Tibial artery (tissue), 4 donors: ENCODE data around the gene OR4N2.
A peak's percentile ranks its signal among the peaks of the same experiment; 100 is the strongest.

Experiments
- DNase-seq, 2 donors: peaks; one replicate each; pipeline ENCODE4 v3.0.0-alpha.2; 2019
- H3K27ac ChIP-seq, 2 donors: fragments of 200-600 bp; sonication (generic) in 1 of 2; 1 replicate in 1 of 2; 2 replicates in 1 of 2; pipeline ENCODE4 v1.5.1; 2018 to 2019; ENCODE audit warnings: mild to moderate bottlenecking in 1 of 2
- H3K27me3 ChIP-seq, 2 donors: fragments of 200-600 bp; sonication (generic) in 1 of 2; one replicate each; pipeline versions ENCODE4 v1.5.1 to v1.6.0; 2016 to 2019
- H3K36me3 ChIP-seq, 3 donors: fragments of 200-600 bp; sonication (generic) in 2 of 3; one replicate each; pipeline ENCODE4 v1.5.1; 2016 to 2019; ENCODE audit warnings: mild to moderate bottlenecking in 2 of 3
- H3K4me1 ChIP-seq, 4 donors: fragments of 200-600 bp; sonication (generic) in 2 of 4; 1 replicate in 3 of 4; 2 replicates in 1 of 4; pipeline ENCODE4 v1.5.1; 2016 to 2019
- H3K4me3 ChIP-seq, 2 donors: fragments of 200-600 bp; sonication (generic) in 1 of 2; 1 replicate in 1 of 2; 2 replicates in 1 of 2; pipeline ENCODE4 v1.5.1; 2018 to 2019; ENCODE audit warnings: mild to moderate bottlenecking in 2 of 2
- H3K9me3 ChIP-seq, 3 donors: fragments of 200-600 bp; sonication (generic) in 1 of 3; one replicate each; pipeline ENCODE4 v1.5.1; 2016 to 2019
- CTCF ChIP-seq, 2 experiments: fragments of 200-600 bp in 1 of 2; fragments of 450-650 bp in 1 of 2; IDR thresholded peaks; one replicate each; pipeline ENCODE4 v1.5.1; 2017 to 2019; ENCODE audit warnings: antibody characterized with exemption in 2 of 2, mild to moderate bottlenecking in 1 of 2, moderate library complexity in 1 of 2
- intact Hi-C: fragments of 100-400 bp; cut with DNase I; formaldehyde crosslinking; loops from one replicate; pipeline ENCODE4 v1.15.0; 2023; ENCODE audit warnings: low total_unique reads

Gene OR4N2

GRCh38 chr14:19873178-19873577 is 69.6 kb downstream of the OR4N2 start:
- Histone ChIP-seq H3K27me3 (no peaks in the 10 kb centered on the region), H3K36me3 (no peaks in the 10 kb centered on the region), H3K4me1 (peaks cover 0 to 3% (median 0%) of the 10 kb centered on the region in 4 donors), H3K9me3 (no peaks in the 10 kb centered on the region), H3K27ac (no peak overlapping the region), H3K4me3 (no peak overlapping the region)
- no peak for TF ChIP-seq CTCF (IDR thresholded peaks at IDR 0.05)
- intact Hi-C loops, result no loop called here
- no peak for DNase-seq

GRCh38 chr14:19874842-19875241 is 71.3 kb downstream of the OR4N2 start, which contains the start of gene OR4K2:
TSS of gene OR4K2 (plus strand) at chr14:19875142. CDS start at chr14:19876268, 1,126 bp downstream.
- no peak within 1 kb of the TSS for H3K4me3 ChIP-seq
- no peak for DNase-seq
- H3K9me3 ChIP-seq, result no peaks in the 10 kb centered on the region
- intact Hi-C loops, result no loop called here
- no peak within 1 kb of the TSS for H3K27ac ChIP-seq
- no peaks in the 10 kb centered on the region for H3K36me3 ChIP-seq
- no peak for TF ChIP-seq CTCF (IDR thresholded peaks at IDR 0.05)
- H3K4me1 ChIP-seq, result peaks cover 0 to 3% (median 0%) of the 10 kb centered on the region in 4 donors
- no peaks in the 10 kb centered on the region for H3K27me3 ChIP-seq

- no peaks in the 10 kb centered on the region for H3K36me3 ChIP-seq
- H3K27ac ChIP-seq, result no peak overlapping the region
- peak in 1 of 2 experiments; percentile 38 for TF ChIP-seq CTCF (IDR thresholded peaks at IDR 0.05)
- H3K27me3 ChIP-seq, result no peaks in the 10 kb centered on the region
- no peak overlapping the region for H3K4me3 ChIP-seq
- DNase-seq, result no peak
- H3K9me3 ChIP-seq, result no peaks in the 10 kb centered on the region
- intact Hi-C loops, result no loop called here
- peaks cover 0 to under 1% (median 0%) of the 10 kb centered on the region in 4 donors for H3K4me1 ChIP-seq
Observed at GRCh38 chr14:19878029-19878642, 74.6 kb downstream of the OR4N2 start.
